ES-I3 (cell line): ENCODE results near the gene CACNA1E.

ENCODE experiments used
- H3K36me3 ChIP-seq: 2 replicates; pipeline ENCODE4 v1.6.1; 2013; ENCODE audit warnings: mild to moderate bottlenecking, low read length, control low read depth, moderate library complexity; ENCODE audit not compliant: insufficient read depth
- H3K4me1 ChIP-seq: 2 replicates; pipeline ENCODE4 v1.6.1; 2013; ENCODE audit warnings: mild to moderate bottlenecking, control low read depth, low read length; ENCODE audit not compliant: insufficient read depth
- H3K9ac ChIP-seq: 2 replicates; pipeline ENCODE4 v1.6.1; 2013; ENCODE audit warnings: low read depth, mild to moderate bottlenecking, low read length, moderate library complexity
- H3K9me3 ChIP-seq: 2 replicates; pipeline ENCODE4 v1.6.1; 2013; ENCODE audit warnings: mild to moderate bottlenecking, low read length, moderate library complexity; ENCODE audit not compliant: control insufficient read depth, insufficient read depth

The CACNA1E gene

GRCh38 chr1:181469829-181470228, 13.5 kb upstream of the CACNA1E start:
- no peaks in the 10 kb centered on the region for H3K36me3 ChIP-seq
- peaks cover 12% of the 10 kb centered on the region; the same call in 1 of the 2 replicates for H3K4me1 ChIP-seq
- H3K9ac ChIP-seq, result no peak overlapping the region
- H3K9me3 ChIP-seq, result no peaks in the 10 kb centered on the region

- H3K9me3 ChIP-seq, result no peaks in the 10 kb centered on the region
- H3K36me3 ChIP-seq, result no peaks in the 10 kb centered on the region
- H3K4me1 ChIP-seq, result 0 out of 2 replicates have a peak, but pooled peaks cover 3% of the 10 kb centered on the region
- H3K9ac ChIP-seq, result no peak overlapping the region
These were observed 7.7 kb upstream of the CACNA1E start for GRCh38 chr1:181475580-181475979.

DNA sequence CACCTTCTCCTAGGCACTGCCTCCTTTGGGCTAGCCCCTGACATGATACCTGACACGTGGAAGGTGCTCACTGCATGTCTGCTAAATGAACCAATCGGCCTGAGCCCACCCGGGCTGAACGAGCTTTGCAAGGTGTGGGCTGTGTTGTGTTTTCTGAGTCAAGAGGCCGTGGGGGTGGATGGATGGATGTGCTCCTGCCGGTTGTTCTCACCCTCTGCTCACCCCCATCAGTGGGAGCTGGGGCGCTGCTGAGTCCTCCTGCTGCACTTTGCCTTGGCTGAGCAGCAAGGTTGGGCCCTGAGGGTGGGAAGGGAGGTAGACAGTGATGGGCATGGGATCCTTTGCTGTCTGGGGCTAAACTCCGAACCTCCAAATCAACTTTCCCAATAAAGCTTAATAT, 6.7 kb upstream of the CACNA1E start:
- Histone ChIP-seq H3K36me3 (no peaks in the 10 kb centered on the region), H3K9ac (no peak overlapping the region), H3K9me3 (no peaks in the 10 kb centered on the region), H3K4me1 (0 out of 2 replicates have a peak, but pooled peaks cover 3% of the 10 kb centered on the region)

DNA sequence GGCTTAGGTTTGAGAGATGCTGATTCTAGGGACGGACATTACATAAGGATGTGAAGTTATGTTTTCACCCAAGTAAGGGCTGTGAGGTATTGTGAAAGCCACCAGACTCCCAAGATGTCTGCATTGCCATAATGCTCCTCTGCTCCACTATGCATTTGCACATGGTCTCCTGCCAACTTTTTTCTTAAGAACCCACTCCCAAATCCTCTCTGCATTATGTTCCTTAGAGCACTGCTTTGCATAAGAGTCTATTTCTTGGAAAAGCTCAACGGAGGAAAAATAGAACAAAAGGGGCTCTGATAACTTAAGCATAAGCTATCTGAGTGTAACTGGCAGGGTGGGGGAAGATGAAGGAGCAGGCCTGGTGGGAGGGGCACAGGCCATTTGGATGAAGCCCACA, 5.0 kb upstream of the CACNA1E start:
- Histone ChIP-seq H3K9me3 (no peaks in the 10 kb centered on the region), H3K4me1 (0 out of 2 replicates have a peak, but pooled peaks cover 3% of the 10 kb centered on the region)

DNA sequence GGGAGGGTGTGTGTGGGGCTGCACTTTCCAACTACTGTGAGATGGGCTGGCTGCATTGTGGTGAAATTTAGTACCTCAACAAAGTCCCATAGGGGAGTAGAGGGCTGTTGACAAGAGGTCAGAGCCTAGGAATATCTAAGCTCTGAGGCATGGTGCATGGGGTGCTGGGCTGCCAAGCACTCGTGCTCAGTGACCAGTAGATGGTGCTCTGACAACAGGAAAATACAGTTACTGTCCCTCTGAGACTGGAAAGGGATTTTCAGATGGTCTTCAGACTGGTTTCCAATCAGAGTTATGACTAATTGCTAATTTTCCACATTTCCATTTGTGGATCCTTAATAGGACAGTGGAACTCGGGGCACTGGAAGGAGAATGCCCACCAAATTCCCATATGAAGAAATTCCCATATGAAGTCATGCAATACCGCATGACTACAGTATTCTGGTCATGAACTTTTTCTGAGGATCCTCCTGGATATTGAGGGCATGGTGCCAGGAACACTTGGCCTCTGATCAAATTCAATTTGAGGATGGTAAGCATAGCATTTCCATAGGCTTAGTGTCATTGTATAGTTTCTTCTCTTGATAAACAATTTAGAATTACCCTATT, 4.1 kb upstream of the CACNA1E start:
- Histone ChIP-seq H3K4me1 (0 out of 2 replicates have a peak, but pooled peaks cover 3% of the 10 kb centered on the region), H3K9ac (no peak overlapping the region), H3K36me3 (no peaks in the 10 kb centered on the region), H3K9me3 (no peaks in the 10 kb centered on the region)

More for the DNA sequence above, 5.0 kb upstream of the CACNA1E start:
- H3K36me3 ChIP-seq, result no peaks in the 10 kb centered on the region
- H3K9ac ChIP-seq, result no peak overlapping the region

DNA sequence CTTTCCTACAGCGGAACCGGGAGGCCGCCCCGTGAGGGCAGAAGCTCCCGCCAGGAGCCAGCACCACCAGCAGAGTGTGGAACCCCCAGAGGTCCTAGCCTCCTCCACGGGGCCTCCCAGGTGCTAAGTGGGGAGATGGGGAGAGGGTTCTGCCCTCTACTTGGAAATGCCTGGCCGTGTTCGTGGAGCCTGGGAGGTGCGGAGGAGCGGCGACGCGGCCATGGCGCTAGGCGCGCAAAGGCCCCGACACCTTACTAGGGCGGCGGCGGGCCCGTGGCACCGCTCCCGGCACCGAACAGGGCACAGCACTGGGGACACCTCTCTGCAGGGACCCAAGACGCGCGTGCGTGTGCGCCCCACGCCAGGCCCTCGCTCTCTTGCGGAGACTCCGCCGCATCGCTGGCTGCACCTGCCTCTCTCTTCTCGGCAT, 1.3 kb upstream of the CACNA1E start:
- peaks cover 7% of the 10 kb centered on the region; the same call in 1 of the 2 replicates for H3K4me1 ChIP-seq
- H3K9me3 ChIP-seq, result no peaks in the 10 kb centered on the region; the same call in 1 of the 2 replicates
- H3K9ac ChIP-seq, result peak overlapping the region; percentile 66; the same call in 1 of the 2 replicates
- no peaks in the 10 kb centered on the region for H3K36me3 ChIP-seq

DNA sequence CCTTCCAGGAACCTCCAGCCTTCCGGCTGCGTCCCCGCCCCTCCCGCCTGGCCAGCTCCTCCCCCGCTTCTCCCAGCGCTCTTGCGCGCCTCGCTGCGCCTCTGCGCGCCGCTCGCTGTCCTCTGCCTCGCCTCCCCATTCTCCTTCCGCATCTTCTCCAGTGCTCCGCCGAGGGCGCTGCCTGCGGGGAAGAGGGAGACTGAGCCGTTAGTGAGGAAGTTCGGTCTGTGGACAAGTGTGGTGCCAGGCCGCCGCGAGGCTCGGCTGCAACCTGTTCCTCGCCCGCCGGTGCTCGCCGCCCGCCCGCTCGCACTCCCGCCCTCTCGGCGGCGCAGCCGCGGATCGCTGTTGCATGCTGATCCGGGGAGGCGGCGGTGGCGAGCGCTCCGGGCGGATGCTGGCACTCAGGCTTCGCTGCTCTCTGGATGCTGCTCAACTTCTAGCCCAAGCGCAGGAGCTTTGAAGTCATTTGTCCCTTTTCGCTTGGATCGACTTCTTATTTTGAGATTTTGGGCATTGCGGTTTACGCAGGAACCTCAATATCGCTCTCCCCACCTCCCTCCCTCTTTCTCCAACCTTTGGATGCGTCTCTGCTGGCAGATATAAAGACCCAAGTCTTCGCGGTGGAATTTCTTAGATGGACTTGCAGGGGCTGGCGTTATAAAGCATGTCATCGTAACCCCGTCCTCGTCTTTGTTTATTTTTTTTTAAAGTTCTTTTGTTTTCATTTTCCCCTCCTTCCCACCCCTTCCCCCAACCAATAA, 614 bp upstream of the CACNA1E start:
- H3K36me3 ChIP-seq, result no peaks in the 10 kb centered on the region
- H3K9ac ChIP-seq, result peak overlapping the region; percentile 66; the same call in 1 of the 2 replicates
- no peaks in the 10 kb centered on the region; the same call in 1 of the 2 replicates for H3K9me3 ChIP-seq
- peaks cover 5% of the 10 kb centered on the region; the same call in 1 of the 2 replicates for H3K4me1 ChIP-seq

- H3K9me3 ChIP-seq, result no peaks in the 10 kb centered on the region; the same call in 1 of the 2 replicates
- H3K4me1 ChIP-seq, result peaks cover 5% of the 10 kb centered on the region; the same call in 1 of the 2 replicates
- H3K36me3 ChIP-seq, result no peaks in the 10 kb centered on the region
- H3K9ac ChIP-seq, result no peak overlapping the region
These were observed 1.5 kb downstream of the CACNA1E start for GRCh38 chr1:181484821-181485220.

- Histone ChIP-seq H3K36me3 (no peaks in the 10 kb centered on the region), H3K9ac (peak overlapping the region; percentile 32; the same call in 1 of the 2 replicates), H3K4me1 (peaks cover 5% of the 10 kb centered on the region; the same call in 1 of the 2 replicates), H3K9me3 (no peaks in the 10 kb centered on the region; the same call in 1 of the 2 replicates)
These were observed 2.2 kb downstream of the CACNA1E start for GRCh38 chr1:181485287-181486097.

GRCh38 chr1:181486098-181486420, 2.7 kb downstream of the CACNA1E start:
- Histone ChIP-seq H3K36me3 (no peaks in the 10 kb centered on the region), H3K9ac (peak overlapping the region; percentile 32; the same call in 1 of the 2 replicates), H3K9me3 (no peaks in the 10 kb centered on the region; the same call in 1 of the 2 replicates), H3K4me1 (peaks cover 5% of the 10 kb centered on the region; the same call in 1 of the 2 replicates)

DNA sequence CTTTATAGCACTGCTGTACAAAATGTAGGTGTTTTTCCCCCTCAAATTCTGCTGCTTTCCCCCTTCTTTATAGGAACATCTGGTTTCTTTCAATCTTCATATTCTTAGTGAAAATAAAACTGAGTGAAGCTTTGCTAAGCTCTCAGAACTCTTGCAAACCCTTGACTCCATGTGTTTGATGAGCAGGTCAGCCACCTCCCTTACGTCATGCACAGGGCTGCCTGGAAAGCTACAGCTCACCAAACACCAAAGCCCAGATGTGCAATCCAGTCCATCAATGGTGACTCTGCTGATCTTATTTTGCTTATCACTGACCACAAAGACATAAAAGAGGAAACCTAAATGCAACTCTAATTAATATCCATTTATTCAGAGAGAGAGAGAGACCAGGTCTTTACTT, 5.5 kb downstream of the CACNA1E start:
- no peaks in the 10 kb centered on the region; the same call in 1 of the 2 replicates for H3K9me3 ChIP-seq
- no peak overlapping the region for H3K9ac ChIP-seq
- H3K4me1 ChIP-seq, result peaks cover 5% of the 10 kb centered on the region; the same call in 1 of the 2 replicates
- H3K36me3 ChIP-seq, result no peaks in the 10 kb centered on the region

- Histone ChIP-seq H3K9me3 (no peaks in the 10 kb centered on the region; the same call in 1 of the 2 replicates), H3K36me3 (no peaks in the 10 kb centered on the region), H3K4me1 (peaks cover 5% of the 10 kb centered on the region; the same call in 1 of the 2 replicates), H3K9ac (no peak overlapping the region)
These were observed 7.0 kb downstream of the CACNA1E start for GRCh38 chr1:181490276-181490675.

GRCh38 chr1:181490740-181491712, 7.7 kb downstream of the CACNA1E start:
- peaks cover 5% of the 10 kb centered on the region; the same call in 1 of the 2 replicates for H3K4me1 ChIP-seq
- H3K9ac ChIP-seq, result no peak overlapping the region
- H3K9me3 ChIP-seq, result no peaks in the 10 kb centered on the region; the same call in 1 of the 2 replicates
- H3K36me3 ChIP-seq, result no peaks in the 10 kb centered on the region
